Mucosa of stomach (tissue), 1 donor: ENCODE results near the gene CEACAM6.
"Not testable (repeated sequence)": the region's sequence is repeated elsewhere in the genome, so short reads cannot be mapped to it uniquely, and the experiment has no call there.

Source experiments
- H3K27me3 ChIP-seq: one replicate; pipeline ENCODE4 v1.7.0; 2013; ENCODE audit warnings: mild to moderate bottlenecking, low read length; ENCODE audit not compliant: control insufficient read depth, insufficient read depth
- H3K36me3 ChIP-seq: one replicate; pipeline ENCODE4 v1.7.0; 2013; ENCODE audit warnings: low read length; ENCODE audit not compliant: control insufficient read depth, insufficient read depth
- H3K4me1 ChIP-seq: one replicate; pipeline ENCODE4 v1.7.0; 2013; ENCODE audit warnings: mild to moderate bottlenecking, low read length; ENCODE audit not compliant: control insufficient read depth, insufficient read depth
- H3K4me3 ChIP-seq: one replicate; pipeline ENCODE4 v1.7.0; 2013; ENCODE audit warnings: low read length
- H3K9ac ChIP-seq: one replicate; pipeline ENCODE4 v1.7.0; 2013; ENCODE audit warnings: mild to moderate bottlenecking, low read length, moderate library complexity
- H3K9me3 ChIP-seq: one replicate; pipeline ENCODE4 v1.7.0; 2013; ENCODE audit warnings: mild to moderate bottlenecking, low read length, moderate library complexity; ENCODE audit not compliant: control insufficient read depth
- donor health status: Pancreatic carcinoma.

Gene CEACAM6

GRCh38 chr19:41726493-41726892, 28.8 kb upstream of the CEACAM6 start:
- H3K9ac ChIP-seq: no peak overlapping the region
- no peak overlapping the region for H3K4me3 ChIP-seq
- H3K36me3 ChIP-seq: no peaks in the 10 kb centered on the region
- peaks cover 27% of the 10 kb centered on the region for H3K4me1 ChIP-seq
- no peaks in the 10 kb centered on the region for H3K27me3 ChIP-seq
- H3K9me3 ChIP-seq: no peaks in the 10 kb centered on the region

GRCh38 chr19:41734156-41734555, 21.2 kb upstream of the CEACAM6 start:
- no peaks in the 10 kb centered on the region for H3K36me3 ChIP-seq
- H3K27me3 ChIP-seq: no peaks in the 10 kb centered on the region
- peaks cover 54% of the 10 kb centered on the region for H3K4me1 ChIP-seq
- no peaks in the 10 kb centered on the region for H3K9me3 ChIP-seq
- no peak overlapping the region for H3K4me3 ChIP-seq
- peak overlapping the region; percentile 63 for H3K9ac ChIP-seq

DNA sequence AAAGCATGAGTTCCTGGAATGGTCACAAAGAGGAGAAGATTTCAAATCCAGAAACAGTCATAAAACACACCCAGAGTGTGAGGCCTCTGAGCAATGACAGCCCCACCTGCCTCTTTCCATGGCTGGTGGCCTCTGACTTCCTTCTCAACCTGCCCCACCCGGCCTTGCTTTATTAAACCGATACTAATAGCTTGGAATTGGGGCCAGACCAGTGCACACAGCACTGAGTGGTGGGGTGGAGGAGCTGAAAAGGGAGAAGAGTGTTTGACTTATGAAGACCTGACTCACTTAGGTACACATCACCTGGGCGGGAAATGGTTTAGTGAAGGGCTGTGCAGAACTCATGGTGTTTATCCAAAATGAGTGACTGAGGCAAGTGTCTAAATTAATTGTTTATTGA, 20.7 kb upstream of the CEACAM6 start:
- H3K9me3 ChIP-seq: no peaks in the 10 kb centered on the region
- H3K36me3 ChIP-seq: no peaks in the 10 kb centered on the region
- no peak overlapping the region for H3K4me3 ChIP-seq
- H3K27me3 ChIP-seq: no peaks in the 10 kb centered on the region
- peak overlapping the region; percentile 63 for H3K9ac ChIP-seq
- peaks cover 56% of the 10 kb centered on the region for H3K4me1 ChIP-seq

GRCh38 chr19:41735071-41735600, 20.2 kb upstream of the CEACAM6 start:
- Histone ChIP-seq H3K9ac (peak overlapping the region; percentile 52), H3K27me3 (no peaks in the 10 kb centered on the region)

DNA sequence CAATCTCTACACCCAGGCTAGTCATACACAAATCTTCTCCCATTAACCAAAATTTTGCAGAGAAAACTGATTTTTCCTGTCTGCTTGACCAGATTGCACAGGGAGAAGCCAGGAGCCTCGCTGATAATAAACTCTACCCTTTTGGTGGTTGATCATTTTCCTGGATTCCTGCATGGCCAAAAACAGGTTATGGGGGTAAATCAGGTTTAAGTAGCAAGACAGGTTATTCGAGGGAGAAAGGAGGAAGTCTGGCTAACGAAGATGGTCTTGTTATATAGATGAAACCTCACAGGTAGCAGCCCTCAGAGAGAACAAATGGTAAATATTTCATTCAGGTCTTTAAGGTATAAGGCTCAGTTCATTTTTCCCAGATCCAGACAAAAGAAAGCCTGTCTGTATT, 16.0 kb upstream of the CEACAM6 start:
- Histone ChIP-seq H3K4me3 (no peak overlapping the region), H3K27me3 (no peaks in the 10 kb centered on the region), H3K4me1 (peaks cover 42% of the 10 kb centered on the region), H3K36me3 (no peaks in the 10 kb centered on the region), H3K9me3 (no peaks in the 10 kb centered on the region), H3K9ac (no peak overlapping the region)

More at GRCh38 chr19:41735071-41735600, 20.2 kb upstream of the CEACAM6 start:
- Histone ChIP-seq H3K9me3 (no peaks in the 10 kb centered on the region), H3K4me1 (peaks cover 62% of the 10 kb centered on the region), H3K4me3 (no peak overlapping the region), H3K36me3 (no peaks in the 10 kb centered on the region)

- peaks cover 43% of the 10 kb centered on the region for H3K4me1 ChIP-seq
- no peaks in the 10 kb centered on the region for H3K9me3 ChIP-seq
- H3K4me3 ChIP-seq: no peak overlapping the region
- no peaks in the 10 kb centered on the region for H3K27me3 ChIP-seq
- no peaks in the 10 kb centered on the region for H3K36me3 ChIP-seq
- no peak overlapping the region for H3K9ac ChIP-seq
These were observed 14.7 kb upstream of the CEACAM6 start for GRCh38 chr19:41740415-41741243.

- Histone ChIP-seq H3K4me3 (no peak overlapping the region), H3K36me3 (no peaks in the 10 kb centered on the region), H3K4me1 (peaks cover 43% of the 10 kb centered on the region), H3K27me3 (no peaks in the 10 kb centered on the region), H3K9me3 (no peaks in the 10 kb centered on the region), H3K9ac (no peak overlapping the region)
These were observed 14.1 kb upstream of the CEACAM6 start for GRCh38 chr19:41741244-41741554.

GRCh38 chr19:41744850-41745249, 10.5 kb upstream of the CEACAM6 start:
- no peaks in the 10 kb centered on the region for H3K36me3 ChIP-seq
- H3K9me3 ChIP-seq: no peaks in the 10 kb centered on the region
- H3K27me3 ChIP-seq: no peaks in the 10 kb centered on the region
- H3K4me1 ChIP-seq: peaks cover 49% of the 10 kb centered on the region
- no peak overlapping the region for H3K9ac ChIP-seq
- no peak overlapping the region for H3K4me3 ChIP-seq

GRCh38 chr19:41745756-41746155, 9.6 kb upstream of the CEACAM6 start:
- no peaks in the 10 kb centered on the region for H3K27me3 ChIP-seq
- H3K4me1 ChIP-seq: peaks cover 45% of the 10 kb centered on the region
- H3K4me3 ChIP-seq: no peak overlapping the region
- H3K9me3 ChIP-seq: no peaks in the 10 kb centered on the region
- H3K9ac ChIP-seq: no peak overlapping the region
- H3K36me3 ChIP-seq: no peaks in the 10 kb centered on the region

DNA sequence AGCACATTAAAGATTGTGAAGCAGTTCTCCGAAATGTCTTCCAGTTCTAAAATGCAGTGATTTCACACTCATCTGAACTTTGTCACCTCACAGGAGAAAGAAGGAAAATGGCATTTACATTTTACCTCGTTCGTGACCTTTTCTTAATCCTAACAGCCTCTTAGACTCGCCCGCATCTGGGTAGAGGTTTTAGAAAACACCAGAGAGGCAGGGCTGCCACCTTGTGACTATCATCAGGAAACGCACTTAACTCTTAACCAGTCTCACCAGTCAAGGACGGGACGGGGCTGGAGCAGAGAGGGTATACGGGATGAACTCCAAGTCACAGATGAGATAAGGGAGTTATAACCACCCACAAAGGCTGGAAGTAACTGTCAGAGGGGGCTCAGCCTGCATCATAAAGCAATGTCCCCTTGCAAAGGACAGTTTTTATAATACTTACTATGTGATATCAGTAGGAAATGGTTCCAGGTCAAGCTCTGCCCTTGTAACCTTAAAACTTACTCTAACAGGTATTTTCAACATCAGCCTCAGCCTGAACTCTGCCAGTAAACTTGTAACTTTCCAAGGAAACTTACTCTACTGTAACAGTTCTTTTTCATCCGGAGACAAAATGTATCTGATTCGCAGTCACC, 8.6 kb upstream of the CEACAM6 start:
- Histone ChIP-seq H3K9me3 (no peaks in the 10 kb centered on the region), H3K36me3 (no peaks in the 10 kb centered on the region), H3K27me3 (no peaks in the 10 kb centered on the region), H3K9ac (no peak overlapping the region), H3K4me1 (peaks cover 42% of the 10 kb centered on the region), H3K4me3 (no peak overlapping the region)

- Histone ChIP-seq H3K9me3 (no peaks in the 10 kb centered on the region), H3K27me3 (no peaks in the 10 kb centered on the region), H3K9ac (no peak overlapping the region), H3K4me3 (no peak overlapping the region), H3K36me3 (no peaks in the 10 kb centered on the region), H3K4me1 (peaks cover 55% of the 10 kb centered on the region)
These were observed 7.3 kb upstream of the CEACAM6 start for GRCh38 chr19:41748012-41748411.

DNA sequence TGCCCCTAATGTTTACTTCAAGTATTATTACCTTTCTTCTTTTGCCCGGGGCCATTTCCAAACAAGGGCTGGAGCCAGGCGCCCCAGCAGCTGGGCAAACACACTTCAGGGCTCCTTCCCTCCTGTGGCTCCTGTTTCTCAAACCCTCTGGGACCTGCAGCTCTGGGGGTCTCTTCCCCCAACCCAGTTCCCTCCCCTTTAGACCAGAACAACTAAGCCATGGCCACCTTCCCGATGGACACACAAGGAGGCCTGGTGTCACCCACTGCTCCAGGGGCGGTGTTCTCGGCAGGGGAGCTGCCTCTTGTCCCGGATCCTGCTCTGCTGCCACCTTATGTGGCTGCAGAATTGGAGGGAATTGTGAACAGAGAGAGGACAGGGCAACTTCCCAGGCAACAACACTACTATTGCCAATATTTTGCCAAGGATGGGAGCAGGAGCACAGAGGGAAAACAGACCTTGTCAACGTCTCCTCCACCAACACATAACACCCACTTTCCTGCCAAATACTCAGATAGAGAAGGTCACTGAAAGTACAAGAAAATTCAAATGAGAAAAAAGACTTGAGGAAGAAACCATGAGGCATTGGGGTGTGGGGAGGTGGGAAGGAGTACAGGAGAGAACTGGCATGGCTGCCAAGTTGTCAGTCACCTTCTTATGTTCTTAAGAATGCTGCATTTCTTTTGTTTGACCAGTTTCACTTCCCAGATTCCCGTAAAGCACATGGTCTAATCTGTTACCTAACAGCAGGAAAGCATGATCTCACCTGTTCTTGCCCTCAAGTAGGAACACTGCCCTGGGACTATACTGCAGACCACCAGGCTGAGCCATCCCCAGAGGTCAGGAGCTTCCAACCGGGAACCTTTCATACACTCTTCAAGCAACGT, 4.8 kb upstream of the CEACAM6 start:
- not testable (repeated sequence) for H3K9me3 ChIP-seq, H3K4me3 ChIP-seq, H3K27me3 ChIP-seq, H3K36me3 ChIP-seq
- Histone ChIP-seq H3K9ac (peak overlapping the region; percentile 48), H3K4me1 (peaks cover 57% of the 10 kb centered on the region)
